Natural killer cell (primary cell): Measurements from ENCODE around the gene ADAMTSL1. TPM values are rescaled to one million over a fixed set of nuclear protein-coding genes. Genes with fewer than 3 reads are reported as not detected.

ENCODE experiments used
- ATAC-seq, 3 donors: fragments of 150-1000 bp in 2 of 3; fragments of 200-7000 bp in 1 of 3; cut with Tn5 transposase; 1 replicate in 1 of 3; 2 replicates in 2 of 3; pipeline ENCODE4 v1.10.0; 2021; ENCODE audit warnings: mild to moderate bottlenecking in 2 of 3, moderate library complexity in 2 of 3
- DNase-seq, 2 donors: peaks; one replicate each; pipeline versions ENCODE4 v3.0.0 to v3.0.0-alpha.2; 2013 to 2021; ENCODE audit warnings: mixed read lengths in 1 of 2
- H3K27ac ChIP-seq: one replicate; pipeline ENCODE4 v1.5.1; 2013; ENCODE audit warnings: mild to moderate bottlenecking, low read length
- H3K27me3 ChIP-seq: one replicate; pipeline ENCODE4 v1.6.1; 2013; ENCODE audit warnings: low read length; ENCODE audit not compliant: control insufficient read depth, insufficient read depth
- H3K36me3 ChIP-seq: one replicate; pipeline ENCODE4 v1.6.1; 2013; ENCODE audit warnings: low read length; ENCODE audit not compliant: control insufficient read depth, insufficient read depth
- H3K4me1 ChIP-seq: one replicate; pipeline ENCODE4 v1.6.1; 2013; ENCODE audit warnings: low read length; ENCODE audit not compliant: control insufficient read depth, insufficient read depth
- H3K4me3 ChIP-seq: one replicate; pipeline ENCODE4 v1.5.1; 2013; ENCODE audit warnings: low read length
- H3K9me3 ChIP-seq: one replicate; pipeline ENCODE4 v1.6.1; 2013; ENCODE audit warnings: low read length; ENCODE audit not compliant: control insufficient read depth, insufficient read depth
- H3K27ac Mint-ChIP-seq, 2 donors: one replicate each; pipeline ENCODE4 v1.8.0; 2022; ENCODE audit warnings: mild to moderate bottlenecking in 2 of 2, mixed read lengths in 2 of 2, moderate library complexity in 1 of 2
- H3K27me3 Mint-ChIP-seq, 2 donors: one replicate each; pipeline ENCODE4 v1.8.0; 2022; ENCODE audit warnings: low read depth in 2 of 2, mixed read lengths in 2 of 2
- H3K36me3 Mint-ChIP-seq: one replicate; pipeline ENCODE4 v1.8.0; 2022; ENCODE audit warnings: mixed read lengths
- H3K4me1 Mint-ChIP-seq, 2 donors: one replicate each; pipeline ENCODE4 v1.8.0; 2022; ENCODE audit warnings: mixed read lengths in 2 of 2
- H3K4me3 Mint-ChIP-seq: one replicate; pipeline ENCODE4 v1.8.0; 2022; ENCODE audit warnings: mild to moderate bottlenecking, moderate library complexity, mixed read lengths
- H3K9me3 Mint-ChIP-seq, 2 donors: one replicate each; pipeline ENCODE4 v1.8.0; 2022; ENCODE audit warnings: mixed read lengths in 2 of 2
- CTCF ChIP-seq: fragments of 200-600 bp; IDR thresholded peaks from one replicate; pipeline ENCODE4 v1.8.0; 2022; ENCODE audit warnings: antibody characterized with exemption
- WGBS: methylation state at CpG from one replicate; pipeline ENCODE4 v1.1.7; 2013; ENCODE audit warnings: missing lambda C conversion rate; ENCODE audit not compliant: insufficient coverage; 5-methylcytosine and 5-hydroxymethylcytosine counted together
- intact Hi-C: fragments of 100-400 bp; cut with micrococcal nuclease; formaldehyde crosslinking; loops from one replicate; pipeline ENCODE4 v1.14.2; 2022
- total RNA-seq, 4 donors: library from RNA; stranded (reverse); fragments of 120-200 nt in 1 of 4; gene quantifications; one replicate each; pipeline versions ENCODE4 v1.2.3 to v1.2.4, GENCODE V29; 2013 to 2022

ADAMTSL1 gene
- total RNA-seq, 3 donors from 2014 or later (not counting 1 experiment from before 2014, with no cell fraction given), result not detected

GRCh38 chr9:18580151-18580550 is 106.2 kb downstream of the ADAMTSL1 start:
- no peaks in the 10 kb centered on the region for H3K36me3 ChIP-seq
- ATAC-seq (no peak), DNase-seq (no peak)
- H3K27me3 Mint-ChIP-seq, result no peaks in the 10 kb centered on the region
- no peak overlapping the region for H3K4me3 Mint-ChIP-seq
- H3K9me3 ChIP-seq, result no peaks in the 10 kb centered on the region
- no peak overlapping the region for H3K27ac Mint-ChIP-seq
- no peaks in the 10 kb centered on the region for H3K27me3 ChIP-seq
- no peaks in the 10 kb centered on the region for H3K4me1 Mint-ChIP-seq
- no peak for TF ChIP-seq CTCF
- peaks cover 2 to 5% of the 10 kb centered on the region in 2 donors for H3K9me3 Mint-ChIP-seq
- intact Hi-C loops, result no loop called here
- no CpG with 5 or more reads among the region's 1 CpG for WGBS
- no peak overlapping the region for H3K4me3 ChIP-seq
- H3K27ac ChIP-seq, result no peak overlapping the region
- no peaks in the 10 kb centered on the region for H3K36me3 Mint-ChIP-seq
- no peaks in the 10 kb centered on the region for H3K4me1 ChIP-seq

DNA sequence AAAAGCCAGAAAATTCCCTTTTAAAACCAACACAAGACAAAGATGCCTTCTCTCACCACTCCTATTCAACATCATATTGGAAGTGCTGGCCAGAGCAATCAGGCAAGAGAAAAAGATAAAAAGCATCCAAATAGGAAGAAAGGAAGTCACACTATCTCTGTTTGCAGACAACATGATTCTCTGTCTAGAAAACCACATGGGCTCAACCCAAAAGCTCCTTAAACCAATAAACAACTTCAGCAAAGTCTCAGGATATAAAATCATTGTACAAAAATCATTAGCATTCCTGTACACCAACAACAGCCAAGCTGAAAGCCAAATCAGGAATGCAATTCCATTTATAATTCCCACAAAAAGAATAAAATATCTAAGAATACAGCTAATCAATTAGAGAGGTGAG is 112.0 kb downstream of the ADAMTSL1 start:
- Mint-ChIP-seq H3K9me3 (peaks cover 7 to 10% of the 10 kb centered on the region in 2 donors), H3K4me3 (no peak overlapping the region), H3K27ac (no peak overlapping the region), H3K36me3 (no peaks in the 10 kb centered on the region), H3K27me3 (no peaks in the 10 kb centered on the region), H3K4me1 (no peaks in the 10 kb centered on the region)
- H3K9me3 ChIP-seq, result no peaks in the 10 kb centered on the region
- H3K27ac ChIP-seq, result no peak overlapping the region
- H3K4me1 ChIP-seq, result no peaks in the 10 kb centered on the region
- H3K27me3 ChIP-seq, result no peaks in the 10 kb centered on the region
- no peak for DNase-seq
- no peak overlapping the region for H3K4me3 ChIP-seq
- no peak for ATAC-seq
- TF ChIP-seq CTCF, result no peak
- intact Hi-C loops, result no loop called here
- H3K36me3 ChIP-seq, result no peaks in the 10 kb centered on the region

DNA sequence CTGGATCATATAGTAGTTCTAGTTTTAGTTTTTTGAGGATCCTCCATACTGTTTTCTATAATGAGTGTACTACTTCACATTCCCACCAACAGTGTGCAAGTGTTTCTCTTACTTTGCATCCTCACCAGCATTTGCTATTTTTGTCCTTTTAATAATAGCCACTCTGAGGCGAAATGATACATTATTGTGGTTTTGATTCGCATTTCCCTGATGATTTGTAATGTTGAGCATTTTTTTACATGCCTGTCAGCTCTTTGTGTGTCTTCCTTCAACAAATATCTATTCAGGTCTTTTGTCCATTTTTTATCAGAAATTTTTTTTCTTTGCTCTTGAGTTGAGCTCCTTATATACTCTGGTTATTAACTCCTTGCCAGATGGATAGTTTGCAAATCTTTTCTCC is 114.0 kb downstream of the ADAMTSL1 start:
- Mint-ChIP-seq H3K4me3 (no peak overlapping the region), H3K36me3 (no peaks in the 10 kb centered on the region)
- no peak for TF ChIP-seq CTCF

DNA sequence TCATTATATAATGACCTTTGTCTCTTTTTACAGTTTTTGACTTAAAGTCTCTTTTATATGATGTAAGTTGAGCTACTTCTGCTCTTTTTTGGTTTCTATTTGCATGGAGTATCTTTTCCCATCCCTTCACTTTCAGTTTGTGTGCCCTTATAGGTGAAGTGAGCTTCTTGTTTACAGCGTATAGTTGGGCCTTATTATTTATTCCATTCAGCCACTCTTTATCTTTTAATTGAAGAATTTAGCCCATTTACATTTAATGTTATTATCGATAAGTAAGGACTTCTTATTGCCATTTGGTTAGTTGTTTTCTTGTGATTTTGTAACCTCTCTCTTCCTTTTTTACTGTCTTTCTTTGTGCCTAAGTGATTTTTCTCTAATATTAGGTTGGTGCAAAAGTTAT is 117.3 kb downstream of the ADAMTSL1 start:
- Mint-ChIP-seq H3K4me3 (no peak overlapping the region), H3K9me3 (peaks cover 10 to 23% of the 10 kb centered on the region in 2 donors), H3K36me3 (no peaks in the 10 kb centered on the region), H3K27ac (no peak overlapping the region), H3K4me1 (no peaks in the 10 kb centered on the region), H3K27me3 (no peaks in the 10 kb centered on the region)
- Histone ChIP-seq H3K27ac (no peak overlapping the region), H3K36me3 (no peaks in the 10 kb centered on the region), H3K4me1 (no peaks in the 10 kb centered on the region), H3K27me3 (no peaks in the 10 kb centered on the region), H3K9me3 (peaks cover 4% of the 10 kb centered on the region), H3K4me3 (no peak overlapping the region)
- WGBS, result no CpG with 5 or more reads among the region's 2 CpGs
- TF ChIP-seq CTCF, result no peak
- ATAC-seq (no peak), DNase-seq (no peak)
- intact Hi-C loops, result no loop called here

More for the DNA sequence above, 114.0 kb downstream of the ADAMTSL1 start:
- H3K4me1 Mint-ChIP-seq, result no peaks in the 10 kb centered on the region
- intact Hi-C loops, result no loop called here
- Histone ChIP-seq H3K27me3 (no peaks in the 10 kb centered on the region), H3K9me3 (no peaks in the 10 kb centered on the region), H3K4me3 (no peak overlapping the region), H3K36me3 (no peaks in the 10 kb centered on the region), H3K27ac (no peak overlapping the region), H3K4me1 (no peaks in the 10 kb centered on the region)
- ATAC-seq (no peak), DNase-seq (no peak)
- no peaks in the 10 kb centered on the region for H3K27me3 Mint-ChIP-seq
- no CpG with 5 or more reads among the region's 2 CpGs for WGBS
- H3K9me3 Mint-ChIP-seq, result peaks cover 8 to 11% of the 10 kb centered on the region in 2 donors
- no peak overlapping the region for H3K27ac Mint-ChIP-seq
